SU-DHL-6 (cell line): Measurements from ENCODE around the gene NOPCHAP1.

ENCODE experiments used
- H2AFZ ChIP-seq: fragments of 200-600 bp; sonication (generic); 2 replicates; pipeline ENCODE4 v1.6.1; 2014; ENCODE audit warnings: low read depth, mild to moderate bottlenecking, moderate library complexity, mixed read lengths, antibody characterized with exemption, low read length; ENCODE audit not compliant: severe bottlenecking
- H3F3A ChIP-seq: fragments of 200-600 bp; shearing (Covaris generic); 2 replicates; pipeline ENCODE4 v1.6.0; 2016; ENCODE audit warnings: antibody characterized with exemption, mild to moderate bottlenecking; ENCODE audit not compliant: insufficient read depth
- H3K27ac ChIP-seq: fragments of 200-600 bp; sonication (generic); 2 replicates; pipeline ENCODE4 v1.5.1; 2016; ENCODE audit warnings: low read depth, mild to moderate bottlenecking, low read length, moderate library complexity, mixed read lengths
- H3K27me3 ChIP-seq: fragments of 200-600 bp; sonication (generic), shearing (Covaris generic); 2 replicates; pipeline ENCODE4 v1.6.0; 2014; ENCODE audit warnings: mild to moderate bottlenecking, low read length
- H3K36me3 ChIP-seq: fragments of 200-600 bp; sonication (generic); 2 replicates; pipeline ENCODE4 v1.6.1; 2014; ENCODE audit warnings: mild to moderate bottlenecking, low read length, mixed read lengths
- H3K4me2 ChIP-seq: fragments of 300-600, 200-600 bp; shearing (Covaris generic), sonication (generic); 2 replicates; pipeline ENCODE4 v1.6.0; 2014; ENCODE audit warnings: low read length, low read depth, mild to moderate bottlenecking; ENCODE audit not compliant: poor library complexity, severe bottlenecking
- H3K4me3 ChIP-seq: fragments of 200-600 bp; sonication (generic); 2 replicates; pipeline ENCODE4 v1.5.1; 2014; ENCODE audit warnings: antibody characterized with exemption, low read length, mild to moderate bottlenecking, mixed read lengths; ENCODE audit not compliant: insufficient read depth, poor library complexity, severe bottlenecking
- H3K79me2 ChIP-seq: fragments of 200-600 bp; sonication (generic); 2 replicates; pipeline ENCODE4 v1.6.1; 2014; ENCODE audit warnings: mild to moderate bottlenecking, low read length, moderate library complexity; ENCODE audit not compliant: insufficient read depth
- H3K9ac ChIP-seq: fragments of 200-600 bp; sonication (generic); 2 replicates; pipeline ENCODE4 v1.7.0; 2014; ENCODE audit warnings: mild to moderate bottlenecking, low read length
- H3K9me2 ChIP-seq: fragments of 200-600 bp; sonication (generic); replicated peaks from 2 replicates; pipeline ENCODE4 v1.6.1; 2014; ENCODE audit warnings: low read length; ENCODE audit not compliant: insufficient read depth
- H3K9me3 ChIP-seq: fragments of 200-600 bp; sonication (generic); 2 replicates; pipeline ENCODE4 v1.6.1; 2014; ENCODE audit warnings: low read length, mixed read lengths; ENCODE audit not compliant: insufficient read depth
- H4K20me1 ChIP-seq: fragments of 200-600 bp; sonication (generic); 2 replicates; pipeline ENCODE4 v1.6.1; 2014; ENCODE audit warnings: low read depth, mild to moderate bottlenecking, antibody characterized with exemption, low read length, moderate library complexity, mixed read lengths
- EZH2phosphoT487 ChIP-seq: fragments of 200-600 bp; sonication (generic), shearing (Covaris generic); conservative IDR thresholded peaks from 2 replicates; pipeline ENCODE4 v1.6.1; 2018; ENCODE audit warnings: mild to moderate bottlenecking, antibody characterized with exemption, low read length, moderate library complexity, mixed read lengths
- TF ChIP-seq, protein P1 (sequence below): fragments of 200-600 bp; sonication (generic); IDR thresholded peaks from one replicate; pipeline ENCODE4 v1.5.1; 2017; ENCODE audit warnings: antibody characterized with exemption, mild to moderate bottlenecking, low read length, moderate library complexity; ENCODE audit not compliant: insufficient read depth, poor library complexity, severe bottlenecking

The NOPCHAP1 gene

DNA sequence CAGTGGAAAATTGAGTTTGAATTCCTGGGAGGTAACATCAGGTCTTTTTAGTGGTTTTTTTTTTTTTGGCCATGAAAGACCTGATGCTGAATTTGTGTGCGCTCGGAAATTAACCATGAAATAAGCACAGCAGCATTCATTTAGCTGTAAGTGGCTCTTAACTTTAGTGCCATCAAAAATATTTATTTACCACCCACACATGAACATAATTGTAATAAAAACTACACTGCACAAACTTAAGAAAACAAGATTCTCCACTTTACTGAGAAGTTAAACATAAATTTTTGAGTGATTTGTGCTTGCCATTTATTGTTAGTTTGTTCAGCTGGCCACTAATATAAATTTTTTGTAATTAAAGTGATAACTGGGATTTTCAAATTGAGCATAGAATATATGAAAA is 30.4 kb upstream of the NOPCHAP1 start:
- Histone ChIP-seq H3K27ac (no peak overlapping the region), H3K9me3 (no peaks in the 10 kb centered on the region), H4K20me1 (no peaks in the 10 kb centered on the region), H2AFZ (no peak overlapping the region), H3K9me2 (no peaks in the 10 kb centered on the region), H3K4me2 (no peak overlapping the region), H3K27me3 (no peaks in the 10 kb centered on the region), H3K9ac (no peak overlapping the region), H3K36me3 (no peaks in the 10 kb centered on the region), H3F3A (peaks cover 10% of the 10 kb centered on the region), H3K79me2 (no peaks in the 10 kb centered on the region), H3K4me3 (no peak overlapping the region)
- no peak for TF ChIP-seq EZH2phosphoT487
- TF ChIP-seq, protein P1, sequence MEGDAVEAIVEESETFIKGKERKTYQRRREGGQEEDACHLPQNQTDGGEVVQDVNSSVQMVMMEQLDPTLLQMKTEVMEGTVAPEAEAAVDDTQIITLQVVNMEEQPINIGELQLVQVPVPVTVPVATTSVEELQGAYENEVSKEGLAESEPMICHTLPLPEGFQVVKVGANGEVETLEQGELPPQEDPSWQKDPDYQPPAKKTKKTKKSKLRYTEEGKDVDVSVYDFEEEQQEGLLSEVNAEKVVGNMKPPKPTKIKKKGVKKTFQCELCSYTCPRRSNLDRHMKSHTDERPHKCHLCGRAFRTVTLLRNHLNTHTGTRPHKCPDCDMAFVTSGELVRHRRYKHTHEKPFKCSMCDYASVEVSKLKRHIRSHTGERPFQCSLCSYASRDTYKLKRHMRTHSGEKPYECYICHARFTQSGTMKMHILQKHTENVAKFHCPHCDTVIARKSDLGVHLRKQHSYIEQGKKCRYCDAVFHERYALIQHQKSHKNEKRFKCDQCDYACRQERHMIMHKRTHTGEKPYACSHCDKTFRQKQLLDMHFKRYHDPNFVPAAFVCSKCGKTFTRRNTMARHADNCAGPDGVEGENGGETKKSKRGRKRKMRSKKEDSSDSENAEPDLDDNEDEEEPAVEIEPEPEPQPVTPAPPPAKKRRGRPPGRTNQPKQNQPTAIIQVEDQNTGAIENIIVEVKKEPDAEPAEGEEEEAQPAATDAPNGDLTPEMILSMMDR: no peak

DNA sequence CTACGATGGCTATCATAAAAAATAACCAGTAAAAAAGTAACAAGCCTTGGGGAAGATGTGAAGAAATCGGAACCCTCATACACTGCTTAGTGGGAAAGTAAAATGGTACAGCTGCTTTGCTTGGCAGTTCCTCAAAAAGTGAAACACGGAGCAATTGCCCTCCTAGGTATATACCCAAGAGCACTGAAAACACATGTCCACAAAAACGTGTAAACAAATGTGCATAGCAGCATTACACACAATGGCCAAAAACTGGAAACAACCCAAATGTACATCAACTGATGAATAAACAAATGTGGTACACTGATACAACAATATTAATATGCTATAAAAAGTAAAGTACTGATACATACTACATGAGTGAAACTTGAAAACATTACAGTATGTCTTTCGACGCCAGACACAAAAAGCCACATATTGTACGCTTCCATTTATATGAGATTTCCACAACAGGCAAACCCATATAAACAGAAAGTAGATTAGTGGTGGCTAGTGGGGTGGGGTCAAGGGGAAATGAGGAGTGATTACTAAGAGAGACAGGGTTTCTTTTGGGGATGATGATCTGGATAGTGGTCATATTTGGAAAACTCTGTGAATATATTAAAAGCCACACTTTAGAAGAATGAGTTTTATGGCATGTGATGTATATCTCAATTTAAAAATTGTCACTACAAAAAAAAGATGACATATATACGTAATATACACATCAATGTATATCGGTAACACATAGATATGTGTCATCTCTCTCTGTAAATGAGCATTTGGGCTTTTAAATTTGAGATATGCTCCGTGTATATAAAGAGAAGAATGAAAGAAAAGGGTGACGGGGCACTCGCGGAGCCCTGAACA is 29.0 kb upstream of the NOPCHAP1 start:
- Histone ChIP-seq H3K27ac (no peak overlapping the region), H3F3A (peaks cover 10% of the 10 kb centered on the region), H3K79me2 (no peaks in the 10 kb centered on the region), H2AFZ (peak overlapping the region; percentile 89), H3K9me3 (no peaks in the 10 kb centered on the region), H3K27me3 (no peaks in the 10 kb centered on the region), H4K20me1 (no peaks in the 10 kb centered on the region), H3K36me3 (no peaks in the 10 kb centered on the region), H3K4me3 (peak overlapping the region; percentile 76), H3K9ac (peak overlapping the region; percentile 67), H3K4me2 (peak overlapping the region; percentile 78), H3K9me2 (no peaks in the 10 kb centered on the region)
- TF ChIP-seq, protein P1: no peak
- TF ChIP-seq EZH2phosphoT487: no peak

DNA sequence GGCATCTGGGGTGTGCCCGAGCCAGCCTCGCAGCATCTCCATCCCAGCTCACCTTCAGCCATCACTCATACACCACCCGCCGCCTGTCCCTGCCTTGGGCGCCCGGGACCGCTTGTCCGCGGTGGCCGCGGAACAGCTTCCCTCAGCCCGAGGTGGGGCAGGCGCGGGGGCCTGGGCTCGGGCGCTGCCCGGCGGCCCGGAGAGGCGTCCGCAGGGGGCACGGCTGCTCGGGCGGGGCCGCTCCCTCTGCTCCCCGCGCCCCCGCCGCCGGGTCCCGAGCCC is 28.5 kb upstream of the NOPCHAP1 start:
- Histone ChIP-seq H3K27ac (peak overlapping the region; percentile 44; the same call in 1 of the 2 replicates), H3K9ac (peak overlapping the region; percentile 67), H3K9me2 (no peaks in the 10 kb centered on the region), H3F3A (peaks cover 10% of the 10 kb centered on the region), H3K4me2 (peak overlapping the region; percentile 78), H3K4me3 (peak overlapping the region; percentile 76), H3K9me3 (no peaks in the 10 kb centered on the region), H3K79me2 (no peaks in the 10 kb centered on the region), H4K20me1 (no peaks in the 10 kb centered on the region), H3K27me3 (no peaks in the 10 kb centered on the region), H2AFZ (peak overlapping the region; percentile 89), H3K36me3 (no peaks in the 10 kb centered on the region)
- TF ChIP-seq, protein P1: no peak
- TF ChIP-seq EZH2phosphoT487: no peak
